LHCN-M2 (cell line): ENCODE measurements around the gene SLC22A23. TPM values are rescaled to one million over a fixed set of nuclear protein-coding genes. Genes with fewer than 3 reads are reported as not detected.

Source experiments
- DNase-seq: peaks from one replicate; pipeline ENCODE4 v3.0.0-alpha.2; 2012; ENCODE audit warnings: low read depth
- total RNA-seq: library from RNA; depleted of rRNA; stranded (reverse); fragments of >200 nt; gene quantifications from 2 replicates; pipeline ENCODE4 v1.2.3, GENCODE V29; 2014

Gene SLC22A23
- total RNA-seq, 1 experiment from 2014 or later, result 1.6 TPM

DNA sequence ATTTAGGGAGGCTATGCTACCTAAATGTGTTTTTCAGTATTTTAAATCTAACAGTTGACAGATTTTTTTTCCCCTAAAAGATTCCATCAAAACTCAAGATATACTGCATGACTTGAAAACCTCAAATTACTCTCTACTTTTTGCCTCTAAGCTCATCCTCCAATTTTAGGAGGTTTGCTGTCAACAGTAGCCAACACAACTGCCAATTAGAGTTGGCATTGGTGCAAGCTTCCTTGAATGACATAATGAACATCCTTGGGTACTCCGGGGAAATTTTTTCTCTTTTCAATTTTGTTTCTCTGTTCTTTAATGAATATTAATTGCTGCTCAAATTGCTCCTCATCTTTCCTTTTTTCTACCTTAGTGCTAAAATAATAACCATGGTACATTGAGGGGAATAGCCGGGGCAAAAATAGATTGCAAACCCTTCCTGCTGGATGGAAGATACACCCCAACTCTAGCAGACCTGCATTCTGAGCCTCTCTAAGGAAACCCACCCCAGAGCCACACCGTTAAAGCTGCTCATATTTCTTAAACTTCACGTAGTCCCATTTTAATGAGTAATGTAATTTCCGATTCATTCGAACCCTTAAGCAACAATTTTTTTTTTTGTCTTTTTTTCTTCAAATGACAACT is 34.3 kb downstream of the SLC22A23 start:
- DNase-seq, result no peak

DNA sequence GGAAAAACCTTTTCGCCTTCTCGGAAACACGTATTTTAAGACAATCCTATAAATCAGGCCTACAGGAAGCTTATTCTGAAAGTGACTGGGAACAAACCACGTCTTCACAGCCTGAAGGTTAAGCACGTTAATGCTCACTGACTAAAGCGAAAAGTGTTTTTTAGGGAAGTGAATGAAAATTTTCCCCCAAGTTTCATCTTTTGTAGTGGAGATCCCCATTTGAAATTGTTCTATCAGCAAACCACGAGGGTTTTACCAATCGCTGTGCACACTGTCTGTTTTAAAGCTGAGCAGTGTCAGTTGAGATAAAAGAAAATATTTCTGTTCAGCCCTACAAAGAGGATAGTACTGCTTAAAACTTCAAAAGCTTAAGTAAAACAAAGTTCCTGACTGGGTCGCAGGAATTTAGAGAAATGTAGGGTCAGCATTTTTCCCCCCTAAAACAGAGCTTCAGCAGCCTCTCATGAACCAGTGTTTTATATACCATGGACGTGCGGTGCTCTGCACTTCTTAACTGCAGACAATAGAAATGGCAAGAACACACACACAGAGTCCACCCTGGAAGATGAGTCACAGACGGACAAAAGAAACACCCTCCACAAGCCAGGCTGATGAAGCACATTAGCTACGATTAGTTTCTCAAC is 34.9 kb downstream of the SLC22A23 start:
- DNase-seq, result peak; percentile 63

DNA sequence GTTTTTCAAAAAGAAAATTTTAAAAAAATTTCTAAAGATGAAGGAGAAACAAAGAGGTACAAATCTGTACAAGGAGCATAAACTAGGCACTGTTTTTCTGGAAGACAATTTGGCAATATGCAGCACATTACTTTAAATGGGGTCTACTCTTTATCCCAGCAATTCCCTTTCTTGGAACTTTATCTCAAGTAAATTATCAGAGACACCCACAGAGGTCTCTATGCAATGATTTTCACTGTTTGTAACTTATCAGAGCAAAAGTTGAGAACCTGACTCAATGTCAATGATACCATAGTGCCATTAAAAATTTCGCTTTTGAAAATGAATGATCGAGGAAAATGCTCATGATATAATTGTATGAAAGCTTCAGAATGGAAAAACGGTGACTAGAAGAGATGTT is 35.7 kb downstream of the SLC22A23 start:
- no peak for DNase-seq

DNA sequence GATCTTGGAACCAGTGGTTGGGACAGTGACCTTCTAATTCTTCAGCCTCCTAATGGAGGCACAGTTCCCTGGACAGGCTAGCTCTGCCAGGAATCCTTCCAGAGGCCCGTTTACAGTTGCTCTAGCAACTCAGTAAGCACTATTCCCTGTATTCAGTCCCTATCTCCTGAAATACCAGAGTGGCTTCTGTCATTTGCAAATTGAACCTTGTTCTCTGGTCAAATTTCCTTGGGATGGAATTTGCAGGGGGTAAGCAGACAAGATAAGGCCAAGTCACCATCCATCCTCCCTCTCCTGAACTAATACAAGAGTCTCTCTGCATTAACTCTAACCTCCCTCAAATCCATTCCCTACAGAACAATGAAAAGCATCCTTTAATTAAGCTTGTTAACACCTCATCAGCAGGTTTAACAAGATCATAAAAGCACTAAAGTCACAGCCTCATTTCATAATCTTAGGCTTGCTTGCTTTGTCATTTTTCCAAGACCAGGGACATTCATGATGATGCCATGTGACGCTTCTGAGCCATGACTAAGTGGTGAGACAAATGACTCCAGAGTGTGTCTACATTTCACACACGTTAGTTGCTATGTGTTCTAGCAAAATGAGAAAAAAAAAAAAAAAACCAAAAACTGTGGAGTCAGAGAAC is 37.1 kb downstream of the SLC22A23 start:
- DNase-seq, result peak; percentile 75

DNA sequence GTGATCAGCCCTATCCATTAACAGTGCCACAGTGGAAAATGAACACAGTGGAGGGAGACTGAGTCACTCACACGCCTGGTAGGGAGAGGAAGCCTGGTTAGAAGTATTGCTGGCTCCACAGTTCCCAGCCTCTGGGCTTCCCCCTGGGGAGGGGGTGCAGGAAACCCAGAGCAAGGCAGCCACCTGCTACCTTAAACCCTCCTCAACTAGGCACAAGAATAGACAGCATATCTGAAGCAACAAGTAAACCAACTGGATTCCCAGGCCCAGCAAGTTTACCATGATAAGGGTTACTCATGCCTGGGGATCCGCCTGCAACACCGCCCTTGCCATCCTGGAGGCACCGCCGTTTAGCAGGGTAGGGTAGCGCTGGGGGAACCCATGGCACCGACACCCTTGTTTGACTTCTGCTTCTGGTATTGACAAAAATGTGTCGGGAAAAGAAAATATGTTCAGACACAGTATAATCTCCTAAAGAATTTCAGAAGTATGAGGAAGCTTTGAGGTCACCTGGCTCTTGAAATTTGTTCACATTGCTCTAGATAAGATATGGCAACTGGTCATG is 38.3 kb downstream of the SLC22A23 start:
- DNase-seq, result no peak

DNA sequence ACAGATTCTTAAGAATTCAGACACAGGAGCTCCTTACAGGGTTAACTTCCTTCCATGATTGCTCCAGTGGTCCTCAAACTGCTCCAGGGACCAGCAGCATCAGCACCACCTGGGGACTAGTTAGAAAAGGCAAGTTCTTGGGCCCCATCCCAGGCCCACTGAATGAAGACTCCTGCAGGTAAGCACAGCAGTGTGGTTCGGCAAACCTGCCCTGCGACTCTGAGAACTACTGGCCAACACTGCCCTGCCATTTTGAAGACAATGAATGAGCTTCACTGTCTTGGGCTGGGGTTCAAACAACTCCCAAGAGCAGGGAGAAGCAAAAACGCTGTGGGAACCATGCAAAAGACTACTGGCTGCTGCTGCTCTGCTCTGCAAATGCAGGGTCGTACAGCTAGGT is 39.4 kb downstream of the SLC22A23 start:
- no peak for DNase-seq

DNA sequence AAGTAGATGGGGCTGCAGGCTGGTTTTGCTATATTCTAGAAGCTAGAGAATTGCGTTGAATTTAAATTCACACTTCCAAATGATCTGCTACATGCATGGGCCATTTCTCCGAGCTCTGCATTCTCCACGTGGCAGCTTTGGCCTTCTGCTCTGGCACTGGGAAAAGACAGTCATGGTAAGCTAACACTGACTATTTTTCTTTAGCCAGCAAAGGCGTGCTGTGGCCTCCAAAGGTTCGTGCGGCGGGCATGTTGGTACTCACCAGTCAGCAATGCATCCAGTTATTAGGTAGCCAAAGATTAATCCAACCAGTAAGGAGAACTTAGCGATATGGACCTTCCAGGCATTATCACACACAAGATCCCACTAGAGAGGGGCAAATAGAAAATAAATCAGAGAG is 41.4 kb downstream of the SLC22A23 start:
- DNase-seq, result no peak

DNA sequence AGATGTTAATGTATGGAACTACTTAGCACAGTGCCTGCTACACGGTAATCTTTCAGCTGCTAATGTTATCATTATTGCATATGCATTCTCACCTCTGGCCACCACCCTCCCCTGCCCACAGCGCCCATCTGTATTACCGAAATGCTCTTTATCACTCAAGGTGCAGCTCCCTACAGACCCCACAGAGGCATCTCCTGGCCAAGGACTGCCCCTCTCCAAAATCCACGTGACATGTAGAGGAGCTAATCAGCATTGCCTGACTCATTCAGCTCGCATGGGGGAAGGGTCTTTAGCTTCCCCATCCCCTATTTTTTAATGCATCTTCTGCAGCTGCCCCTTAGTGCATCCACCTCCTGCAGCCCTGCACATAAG is 41.8 kb downstream of the SLC22A23 start:
- DNase-seq, result no peak

DNA sequence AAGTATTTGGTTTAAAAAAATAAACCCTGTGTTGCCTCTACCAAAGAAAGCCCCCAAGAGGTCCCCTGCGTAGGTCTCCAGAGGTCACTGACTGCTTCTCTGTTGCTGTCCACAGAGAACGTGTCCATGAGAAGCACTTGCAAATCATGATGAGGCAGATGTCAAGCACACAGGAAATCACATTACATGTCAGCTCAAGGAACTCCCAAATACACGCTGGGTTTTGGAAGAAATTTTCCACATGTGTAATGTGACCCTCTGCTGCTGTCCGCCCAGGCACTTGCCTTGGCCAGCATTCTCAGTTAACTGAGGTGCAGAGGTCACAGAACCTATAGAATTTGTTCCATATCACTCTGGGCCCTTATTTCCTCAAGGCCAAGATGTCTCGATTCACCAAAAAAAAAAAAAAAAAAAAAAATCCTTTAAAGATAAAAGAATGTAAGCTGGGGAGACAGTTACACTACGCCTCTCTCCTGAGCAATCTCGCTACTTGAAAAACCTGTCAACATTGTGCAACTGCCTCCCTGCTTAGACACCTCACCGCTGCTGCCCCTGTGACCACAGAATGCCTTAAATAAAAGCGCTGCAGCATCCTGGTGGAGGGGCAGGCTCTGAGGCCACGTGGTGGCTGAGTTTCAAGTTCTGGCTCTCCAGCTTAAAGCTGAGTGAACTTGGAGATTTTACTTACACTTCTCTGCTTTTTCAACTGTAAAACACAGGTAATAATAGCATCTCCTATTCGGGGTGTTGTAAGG is 42.3 kb downstream of the SLC22A23 start:
- no peak for DNase-seq

DNA sequence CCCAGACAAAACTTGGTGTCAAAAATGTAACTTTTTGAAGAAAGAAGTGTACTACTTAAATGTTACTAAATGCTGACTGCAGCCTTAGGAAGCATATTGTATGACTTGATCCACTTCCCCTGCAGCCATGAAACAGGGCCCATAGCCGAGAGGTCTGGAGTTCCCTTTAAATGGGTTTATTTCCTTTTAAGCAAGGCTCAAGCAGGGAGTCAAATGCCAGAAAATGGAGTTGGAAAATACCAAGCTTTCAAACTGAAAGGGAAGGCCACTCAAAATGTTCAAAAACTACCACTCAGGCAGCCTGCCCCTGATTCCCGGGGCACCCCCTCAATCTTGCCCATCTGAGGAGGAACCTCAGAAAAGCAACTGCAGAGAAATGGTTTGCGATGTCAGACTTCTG is 43.3 kb downstream of the SLC22A23 start:
- no peak for DNase-seq

DNA sequence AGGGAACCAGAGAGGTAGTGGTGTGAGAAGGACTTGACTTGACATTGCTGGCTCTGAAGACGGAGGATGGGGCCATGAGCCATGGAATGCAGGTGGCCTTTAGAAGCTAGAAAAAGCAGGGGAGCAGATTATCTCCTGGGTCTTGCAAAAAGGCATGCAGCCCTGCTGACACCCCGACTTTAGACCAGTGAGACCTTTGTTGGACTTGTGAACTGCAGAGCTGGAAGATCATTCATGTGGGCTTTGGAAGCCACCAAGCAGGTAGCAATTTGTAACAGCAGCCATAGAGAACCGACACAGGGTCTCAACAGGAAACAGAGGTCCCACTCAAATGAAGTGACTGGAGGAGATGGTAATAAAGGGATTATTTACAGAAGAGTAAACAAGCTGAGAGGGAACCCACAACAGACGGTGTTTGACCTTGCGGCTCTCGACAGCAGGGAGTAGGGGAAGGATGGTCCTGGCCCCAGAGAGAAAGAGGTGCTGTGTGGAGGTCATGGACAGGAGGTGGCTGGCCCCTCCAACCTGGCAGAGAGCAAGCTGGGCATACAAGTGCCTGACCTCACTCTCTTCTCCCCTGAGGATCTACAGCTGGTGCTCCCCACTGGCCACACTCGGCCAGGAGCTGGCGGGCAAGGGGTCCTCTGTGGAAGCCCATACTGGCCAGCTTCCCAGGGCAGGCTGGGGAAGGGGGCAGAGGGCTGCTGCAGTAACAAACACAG is 43.9 kb downstream of the SLC22A23 start:
- DNase-seq, result no peak

DNA sequence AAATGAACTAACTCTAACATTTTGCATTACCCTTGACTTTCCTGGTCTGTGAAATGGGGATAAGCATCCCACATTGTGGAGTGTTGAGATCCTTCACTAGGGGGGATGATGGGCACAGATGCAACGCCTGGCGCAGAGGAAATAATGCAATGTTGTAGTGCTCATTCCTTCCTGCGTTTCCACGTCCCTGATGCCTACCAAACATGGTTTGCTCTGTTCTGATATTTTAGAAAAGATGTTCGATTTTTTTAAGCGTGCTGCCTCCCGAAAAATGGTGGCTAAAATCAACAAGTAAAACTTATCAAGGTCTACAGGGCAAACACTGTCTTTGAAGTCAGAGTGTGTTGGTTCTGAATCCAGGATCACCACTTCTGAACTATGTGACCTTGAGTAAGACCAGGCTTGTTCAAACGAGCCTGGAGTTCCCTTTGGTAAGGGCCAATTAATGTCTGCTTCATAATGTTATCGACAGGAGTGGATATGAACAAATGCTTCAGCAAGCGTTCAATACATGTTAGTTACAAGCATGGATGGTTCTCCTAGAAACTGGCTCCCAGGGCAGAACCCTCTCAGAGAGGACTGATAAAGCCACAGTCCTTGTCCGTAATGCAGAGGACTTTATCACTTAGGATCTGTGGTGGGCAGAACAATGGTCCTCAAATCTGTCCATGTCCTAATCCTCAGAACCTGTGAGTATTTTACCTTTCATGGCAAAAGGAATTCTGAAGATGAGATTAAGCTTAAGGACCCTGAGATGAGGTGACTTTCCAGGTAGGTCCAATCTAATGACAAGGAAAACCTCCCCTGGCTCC is 44.7 kb downstream of the SLC22A23 start:
- no peak for DNase-seq

DNA sequence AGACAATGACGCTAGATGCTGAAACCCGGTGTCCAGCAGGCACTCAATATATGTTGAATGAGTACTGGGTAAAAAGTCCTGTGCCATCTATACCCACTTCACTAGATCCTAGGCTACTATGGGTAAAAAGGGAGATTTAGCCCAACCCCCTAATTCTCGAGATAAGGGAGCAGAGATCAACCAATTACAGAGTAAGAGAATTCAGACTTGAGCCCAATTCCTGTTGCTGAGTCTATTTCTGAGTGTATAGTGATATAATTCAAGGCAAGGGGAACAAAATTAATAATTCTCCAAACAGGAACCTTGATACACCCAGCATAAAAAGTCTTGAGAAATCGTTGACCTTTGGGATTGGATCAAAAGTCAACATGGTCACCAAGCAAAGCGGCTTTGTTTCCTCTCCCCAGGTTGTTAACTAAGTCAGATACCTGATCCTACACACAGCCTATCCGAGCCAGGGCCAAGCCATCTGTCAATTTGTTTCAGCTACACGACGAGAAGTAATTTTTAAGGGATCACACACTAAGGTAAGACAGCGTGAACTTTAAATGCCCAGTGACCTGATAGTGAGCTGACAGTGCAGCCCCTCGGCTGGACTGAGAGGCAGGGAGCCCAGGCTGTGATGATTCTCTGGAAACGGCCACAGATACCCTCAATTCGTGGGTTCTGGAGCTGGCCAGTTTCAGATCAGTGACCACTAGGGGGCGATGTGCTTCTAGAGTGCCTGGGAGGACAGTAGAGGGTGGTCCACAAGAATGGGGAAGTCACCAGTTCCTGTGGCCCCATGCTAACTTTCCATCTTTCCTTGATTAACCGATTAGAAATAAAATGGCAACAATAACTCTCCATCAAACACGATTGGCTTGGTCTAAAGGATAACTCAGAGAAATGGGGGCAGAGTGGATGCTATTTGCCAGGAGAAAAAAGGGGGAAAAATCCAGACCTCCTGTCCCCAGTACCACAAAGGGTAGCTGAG is 46.2 kb downstream of the SLC22A23 start:
- DNase-seq, result peak; percentile 60

DNA sequence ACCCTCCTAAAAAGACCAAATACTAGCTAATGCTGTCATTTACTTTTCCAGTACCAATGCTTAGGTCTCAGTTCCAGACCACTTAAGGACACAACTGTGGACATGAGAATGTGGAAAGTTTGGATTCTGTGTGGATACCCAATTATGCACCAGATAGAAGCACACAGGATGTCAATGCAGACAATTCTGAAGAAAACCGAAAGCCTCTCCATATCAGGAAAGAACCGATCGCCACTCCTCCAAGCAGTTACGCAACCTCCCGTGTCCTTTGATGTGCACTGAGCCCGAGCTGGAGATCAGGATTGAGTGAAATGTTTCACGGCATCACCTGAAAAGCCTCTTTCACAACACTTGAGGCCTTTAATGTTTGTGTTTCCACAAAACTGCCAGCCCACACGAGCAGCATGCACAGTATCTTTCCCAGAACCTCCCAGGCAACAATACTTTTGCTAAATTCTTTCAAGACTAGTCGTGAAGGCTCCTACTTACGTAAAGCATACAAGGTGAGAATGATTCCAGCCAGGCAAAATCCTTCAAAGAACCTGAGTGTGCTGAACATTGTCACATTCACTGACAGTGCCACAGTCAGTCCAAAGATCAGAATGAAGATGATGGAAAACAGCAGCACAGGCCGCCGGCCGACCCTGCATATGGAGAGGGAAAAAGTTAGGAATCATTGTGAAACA is 47.0 kb downstream of the SLC22A23 start:
- DNase-seq, result no peak

DNA sequence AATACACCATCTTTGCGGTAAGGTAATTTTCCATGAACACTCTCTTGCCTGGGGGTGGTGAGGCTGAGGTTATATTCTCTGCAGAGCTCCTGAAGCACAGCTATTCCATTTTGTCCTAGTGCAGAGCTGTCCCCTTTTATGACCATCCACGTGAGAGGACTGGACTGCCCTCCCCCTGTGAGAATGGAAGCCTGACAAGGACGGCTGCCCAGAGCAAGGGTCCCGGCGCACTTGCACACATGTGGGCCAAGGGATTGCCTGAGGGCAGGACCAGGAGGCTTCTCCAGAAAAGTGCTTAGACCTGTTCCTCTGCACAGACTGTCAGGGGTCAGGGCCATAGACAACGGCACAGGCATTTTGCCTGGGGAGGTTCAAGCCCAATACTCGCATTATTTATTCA is 48.2 kb downstream of the SLC22A23 start:
- DNase-seq, result no peak

DNA sequence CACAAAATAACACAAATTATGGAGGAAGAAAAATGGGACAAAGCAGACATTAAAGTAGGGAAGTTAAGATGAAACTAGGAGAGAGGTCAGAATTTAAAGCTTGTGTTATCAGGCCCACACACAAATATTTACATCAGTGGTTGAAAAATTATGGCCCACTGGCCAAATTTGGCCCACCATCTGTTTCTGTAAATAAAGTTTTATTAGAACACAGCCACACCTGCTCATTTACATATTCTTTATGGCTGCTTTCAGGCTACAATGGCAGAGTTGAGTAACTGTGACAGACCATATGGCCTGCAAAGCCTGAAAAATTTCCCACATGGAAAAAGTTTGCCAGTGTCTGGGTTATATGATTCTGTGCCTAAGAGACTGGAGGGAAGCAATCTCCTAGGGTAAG is 49.0 kb downstream of the SLC22A23 start:
- DNase-seq, result no peak

DNA sequence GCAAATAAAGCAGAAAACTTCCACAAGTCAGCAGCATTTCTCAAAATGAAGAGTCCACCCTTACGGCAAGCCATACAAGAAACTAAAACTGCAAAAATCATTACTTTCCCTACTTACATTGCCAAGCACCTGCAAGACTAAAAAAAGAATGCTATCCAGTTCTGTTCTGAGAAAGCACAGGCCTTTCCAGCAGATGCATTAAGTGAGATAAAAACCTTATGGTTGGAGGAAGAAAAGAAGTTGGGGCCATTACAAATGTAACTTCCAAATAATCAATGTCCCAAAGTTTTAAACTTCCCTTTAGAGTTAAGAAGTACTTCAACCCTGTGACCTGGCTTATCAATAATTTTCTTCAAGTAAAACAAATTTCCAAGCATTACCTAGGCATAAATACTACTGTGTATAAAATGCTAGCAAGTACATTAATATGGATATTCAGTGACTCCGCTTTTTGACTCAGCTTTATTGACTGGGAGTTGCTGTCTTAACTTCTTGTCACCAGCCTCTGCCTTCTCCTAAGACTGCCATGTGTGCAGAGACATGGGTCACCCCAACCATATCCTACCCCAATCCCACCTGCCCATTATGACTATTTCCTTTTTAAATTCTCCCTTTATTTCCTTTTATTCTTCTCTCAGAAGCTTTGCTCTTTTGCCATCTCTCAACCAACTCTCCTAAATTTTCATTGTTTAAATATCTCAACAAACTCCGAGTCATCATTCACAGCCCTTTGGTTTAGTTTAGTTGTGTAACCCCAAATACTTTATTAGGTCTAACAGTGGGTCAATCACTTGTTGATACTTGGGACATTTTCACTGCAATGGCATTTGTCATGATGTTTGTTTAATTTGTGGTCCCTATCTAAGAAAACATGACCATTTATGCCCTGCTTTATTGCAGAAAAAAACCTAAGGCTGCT is 49.7 kb downstream of the SLC22A23 start:
- no peak for DNase-seq

DNA sequence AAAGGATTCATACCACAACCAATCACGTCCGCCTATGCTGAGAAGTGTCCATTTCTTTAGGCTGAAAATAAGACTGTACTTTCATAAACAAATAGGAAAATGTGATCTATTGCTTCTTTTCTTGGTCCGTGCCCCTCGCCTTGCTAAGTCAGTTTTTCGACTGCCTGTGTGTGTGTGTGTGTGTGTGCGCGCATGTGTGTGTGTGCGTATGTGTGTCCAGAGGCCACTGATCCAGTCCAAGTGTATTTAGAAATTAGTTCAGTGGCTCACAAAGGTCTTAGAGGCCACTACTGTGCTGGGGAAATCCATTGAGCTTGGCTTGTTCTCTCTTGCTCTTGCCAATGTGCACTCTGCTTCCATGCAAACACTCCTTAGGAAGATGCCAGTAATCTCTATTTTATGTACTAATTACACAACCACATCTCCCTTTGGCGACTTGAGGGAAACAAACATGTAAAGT is 50.5 kb downstream of the SLC22A23 start:
- DNase-seq, result no peak
